HepG2 (cell line): ENCODE results near the gene IPO13. TPM values are rescaled to one million over a fixed set of nuclear protein-coding genes. Genes with fewer than 3 reads are reported as not detected.

Experiments
- ATM ChIP-seq: fragments of 450-650 bp; IDR thresholded peaks from 2 replicates; pipeline ENCODE4 v1.7.1; 2017; ENCODE audit warnings: mild to moderate bottlenecking, borderline replicate concordance
- CBFB ChIP-seq: sonication (generic); formaldehyde crosslinking; IDR thresholded peaks from 2 replicates; pipeline ENCODE4 v1.4.0; 2020; ENCODE audit warnings: missing genetic modification reagents
- DBP ChIP-seq: sonication (generic); formaldehyde crosslinking; IDR thresholded peaks from 2 replicates; pipeline ENCODE4 v1.4.0; 2020; ENCODE audit warnings: missing genetic modification reagents; ENCODE audit errors: not compliant biosample characterization
- IRF1 ChIP-seq: sonication (generic); formaldehyde crosslinking; IDR thresholded peaks from 2 replicates; pipeline ENCODE4 v1.4.0; 2020; ENCODE audit warnings: low read depth, mild to moderate bottlenecking, missing genetic modification reagents
- NFE2 ChIP-seq: sonication (generic); formaldehyde crosslinking; IDR thresholded peaks from 2 replicates; pipeline ENCODE4 v1.4.0; 2020; ENCODE audit warnings: missing genetic modification reagents
- RARG ChIP-seq: sonication (generic); formaldehyde crosslinking; IDR thresholded peaks from 2 replicates; pipeline ENCODE4 v1.4.0; 2020; ENCODE audit warnings: low read depth, mild to moderate bottlenecking, missing genetic modification reagents
- RFX1 ChIP-seq: fragments of 450-650 bp; IDR thresholded peaks from 2 replicates; pipeline ENCODE4 v1.6.1; 2017
- SNAPC5 ChIP-seq: sonication (generic); formaldehyde crosslinking; IDR thresholded peaks from 2 replicates; pipeline ENCODE4 v1.8.1; 2023; ENCODE audit warnings: mild to moderate bottlenecking, missing genetic modification reagents, borderline replicate concordance
- TEAD3 ChIP-seq: optimal IDR thresholded peaks from 2 replicates; pipeline ENCODE3; 2016; ENCODE audit warnings: borderline replicate concordance
- YY1 ChIP-seq: IDR thresholded peaks from 2 replicates; pipeline ENCODE4 v1.6.1; 2011; ENCODE audit warnings: low read length, low read depth, moderate library complexity, mild to moderate bottlenecking; ENCODE audit not compliant: insufficient read depth, insufficient replicate concordance
- ZBTB44 ChIP-seq: sonication (generic); formaldehyde crosslinking; IDR thresholded peaks from 2 replicates; pipeline ENCODE4 v1.4.0; 2020; ENCODE audit warnings: missing genetic modification reagents
- ZNF263 ChIP-seq: sonication (generic); formaldehyde crosslinking; IDR thresholded peaks from 2 replicates; pipeline ENCODE4 v1.4.0; 2020; ENCODE audit warnings: missing genetic modification reagents
- ZNF280B ChIP-seq: sonication (generic); formaldehyde crosslinking; IDR thresholded peaks from 2 replicates; pipeline ENCODE4 v1.5.0; 2020; ENCODE audit warnings: missing genetic modification reagents, mild to moderate bottlenecking, borderline replicate concordance
- ZNF569 ChIP-seq: sonication (generic); formaldehyde crosslinking; IDR thresholded peaks from 2 replicates; pipeline ENCODE4 v1.5.0; 2020; ENCODE audit warnings: mild to moderate bottlenecking, missing genetic modification reagents, moderate library complexity, borderline replicate concordance
- ZNF703 ChIP-seq: sonication (generic); formaldehyde crosslinking; IDR thresholded peaks from 2 replicates; pipeline ENCODE4 v1.5.1; 2020; ENCODE audit warnings: missing genetic modification reagents, mild to moderate bottlenecking, moderate library complexity, borderline replicate concordance
- polyA plus RNA-seq, 8 experiments: library from polyadenylated mRNA; depleted of rRNA in 3 of 8; stranded (reverse) in 7 of 8; unstranded in 1 of 8; fragments of >200 nt; fragmentation: Illumina TruSeq in 4 of 8; extraction: Trizol in 4 of 8; gene quantifications; 2 replicates each; pipeline versions ENCODE4 v1.2.1 to v1.2.3, GENCODE V29; 2011 to 2016; ENCODE audit warnings: low read depth in 4 of 8, missing spikeins in 1 of 8, mixed read lengths in 1 of 8; ENCODE audit not compliant: insufficient read depth in 1 of 8
- total RNA-seq, 5 experiments: library from RNA; depleted of rRNA; stranded (reverse); fragments of >200 nt; fragmentation: Illumina TruSeq; extraction: Trizol; gene quantifications; 2 replicates each; pipeline ENCODE4 v1.2.3, GENCODE V29; 2016; ENCODE audit warnings: low read depth in 1 of 5
- TF ChIP-seq, protein P1 (sequence below): sonication (generic); formaldehyde crosslinking; IDR thresholded peaks from 2 replicates; pipeline ENCODE4 v1.9.0; 2021; ENCODE audit warnings: mild to moderate bottlenecking, missing genetic modification reagents

The IPO13 gene
- total and polyA plus RNA-seq, 2 of the 13 experiments (the other 11 are each of a cell fraction or from before 2014, with no cell fraction given): 12.9 to 15.6 TPM

DNA sequence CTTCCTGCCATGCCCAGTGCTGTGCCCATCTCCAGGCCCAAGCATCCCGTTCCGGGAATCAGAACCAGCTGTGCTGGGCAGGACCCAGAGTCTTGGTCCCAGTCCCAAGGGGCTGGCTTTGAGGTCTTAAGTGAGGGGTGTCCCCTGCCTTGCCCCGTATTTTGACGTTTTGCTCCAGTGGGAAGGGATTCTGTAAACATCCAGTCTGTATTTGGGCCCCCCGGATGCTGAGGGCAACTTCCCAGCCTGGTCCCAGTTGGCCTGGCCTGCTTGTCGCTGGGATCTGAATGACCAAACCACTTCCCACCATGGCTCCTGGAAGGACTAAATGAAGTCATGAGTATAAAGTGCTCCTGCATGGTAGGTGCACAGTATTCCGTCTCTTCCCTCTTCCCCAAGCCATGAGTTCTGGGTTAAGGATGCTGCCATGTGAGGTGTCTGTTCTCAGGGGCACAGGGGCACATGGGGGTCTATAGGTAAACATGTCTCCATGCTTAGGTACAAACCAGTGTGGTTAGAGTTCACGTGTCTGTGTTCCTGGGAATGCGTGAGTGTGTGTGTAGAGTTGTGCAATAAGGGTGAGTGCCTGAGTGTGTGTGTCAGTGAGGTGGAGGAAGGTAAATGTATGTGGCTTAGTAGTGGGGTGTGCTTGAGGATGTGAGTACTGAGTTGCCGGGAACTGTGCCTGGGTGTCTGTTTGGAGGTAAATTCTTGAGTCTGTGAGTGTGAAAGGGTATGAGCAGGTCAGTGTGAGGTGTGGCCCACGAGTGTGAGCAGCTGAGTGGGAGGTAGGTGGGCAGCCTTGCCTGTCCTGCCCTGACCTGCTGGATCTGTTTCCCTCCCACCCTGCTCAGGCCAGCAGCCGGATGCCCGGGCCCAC is 33.7 kb downstream of the IPO13 start (continued):
- TF ChIP-seq ZBTB44: no peak
- no peak for TF ChIP-seq ZNF263 (CRISPR knock-in tag)
- no peak for TF ChIP-seq RFX1
- TF ChIP-seq TEAD3 (CRISPR knock-in tag): peak; percentile 27
- TF ChIP-seq NFE2 (CRISPR knock-in tag): no peak
- no peak for TF ChIP-seq CBFB
- TF ChIP-seq ZNF280B: no peak
- TF ChIP-seq SNAPC5 (CRISPR knock-in tag): no peak
- TF ChIP-seq IRF1 (CRISPR knock-in tag): no peak
- TF ChIP-seq ZNF569: no peak
- TF ChIP-seq DBP (CRISPR knock-in tag): no peak
- TF ChIP-seq ATM: no peak
- TF ChIP-seq, protein P1, sequence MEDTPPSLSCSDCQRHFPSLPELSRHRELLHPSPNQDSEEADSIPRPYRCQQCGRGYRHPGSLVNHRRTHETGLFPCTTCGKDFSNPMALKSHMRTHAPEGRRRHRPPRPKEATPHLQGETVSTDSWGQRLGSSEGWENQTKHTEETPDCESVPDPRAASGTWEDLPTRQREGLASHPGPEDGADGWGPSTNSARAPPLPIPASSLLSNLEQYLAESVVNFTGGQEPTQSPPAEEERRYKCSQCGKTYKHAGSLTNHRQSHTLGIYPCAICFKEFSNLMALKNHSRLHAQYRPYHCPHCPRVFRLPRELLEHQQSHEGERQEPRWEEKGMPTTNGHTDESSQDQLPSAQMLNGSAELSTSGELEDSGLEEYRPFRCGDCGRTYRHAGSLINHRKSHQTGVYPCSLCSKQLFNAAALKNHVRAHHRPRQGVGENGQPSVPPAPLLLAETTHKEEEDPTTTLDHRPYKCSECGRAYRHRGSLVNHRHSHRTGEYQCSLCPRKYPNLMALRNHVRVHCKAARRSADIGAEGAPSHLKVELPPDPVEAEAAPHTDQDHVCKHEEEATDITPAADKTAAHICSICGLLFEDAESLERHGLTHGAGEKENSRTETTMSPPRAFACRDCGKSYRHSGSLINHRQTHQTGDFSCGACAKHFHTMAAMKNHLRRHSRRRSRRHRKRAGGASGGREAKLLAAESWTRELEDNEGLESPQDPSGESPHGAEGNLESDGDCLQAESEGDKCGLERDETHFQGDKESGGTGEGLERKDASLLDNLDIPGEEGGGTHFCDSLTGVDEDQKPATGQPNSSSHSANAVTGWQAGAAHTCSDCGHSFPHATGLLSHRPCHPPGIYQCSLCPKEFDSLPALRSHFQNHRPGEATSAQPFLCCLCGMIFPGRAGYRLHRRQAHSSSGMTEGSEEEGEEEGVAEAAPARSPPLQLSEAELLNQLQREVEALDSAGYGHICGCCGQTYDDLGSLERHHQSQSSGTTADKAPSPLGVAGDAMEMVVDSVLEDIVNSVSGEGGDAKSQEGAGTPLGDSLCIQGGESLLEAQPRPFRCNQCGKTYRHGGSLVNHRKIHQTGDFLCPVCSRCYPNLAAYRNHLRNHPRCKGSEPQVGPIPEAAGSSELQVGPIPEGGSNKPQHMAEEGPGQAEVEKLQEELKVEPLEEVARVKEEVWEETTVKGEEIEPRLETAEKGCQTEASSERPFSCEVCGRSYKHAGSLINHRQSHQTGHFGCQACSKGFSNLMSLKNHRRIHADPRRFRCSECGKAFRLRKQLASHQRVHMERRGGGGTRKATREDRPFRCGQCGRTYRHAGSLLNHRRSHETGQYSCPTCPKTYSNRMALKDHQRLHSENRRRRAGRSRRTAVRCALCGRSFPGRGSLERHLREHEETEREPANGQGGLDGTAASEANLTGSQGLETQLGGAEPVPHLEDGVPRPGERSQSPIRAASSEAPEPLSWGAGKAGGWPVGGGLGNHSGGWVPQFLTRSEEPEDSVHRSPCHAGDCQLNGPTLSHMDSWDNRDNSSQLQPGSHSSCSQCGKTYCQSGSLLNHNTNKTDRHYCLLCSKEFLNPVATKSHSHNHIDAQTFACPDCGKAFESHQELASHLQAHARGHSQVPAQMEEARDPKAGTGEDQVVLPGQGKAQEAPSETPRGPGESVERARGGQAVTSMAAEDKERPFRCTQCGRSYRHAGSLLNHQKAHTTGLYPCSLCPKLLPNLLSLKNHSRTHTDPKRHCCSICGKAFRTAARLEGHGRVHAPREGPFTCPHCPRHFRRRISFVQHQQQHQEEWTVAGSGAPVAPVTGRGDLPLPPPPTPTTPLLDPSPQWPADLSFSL (CRISPR knock-in tag): no peak
- TF ChIP-seq RARG (CRISPR knock-in tag): no peak
- no peak for TF ChIP-seq ZNF703 (CRISPR knock-in tag)
- no peak for TF ChIP-seq YY1
